Body of pancreas (tissue), 4 donors: ENCODE results near the gene ZFP92. TPM values are rescaled to one million over a fixed set of nuclear protein-coding genes. Genes with fewer than 3 reads are reported as not detected.

ENCODE experiments used
- ATAC-seq: fragments of 150-250 bp; one replicate; pipeline ENCODE4 v1.9.1; 2016
- DNase-seq, 4 donors: peaks; one replicate each; pipeline ENCODE4 v3.0.0-alpha.2; 2019
- H3K27ac ChIP-seq, 4 donors: fragments of 200-600 bp; sonication (generic); 1 replicate in 3 of 4; 2 replicates in 1 of 4; pipeline versions ENCODE4 v1.5.1 to v1.6.1; 2016 to 2019; ENCODE audit warnings: mild to moderate bottlenecking in 1 of 4, mixed read lengths in 1 of 4, moderate library complexity in 1 of 4
- H3K27me3 ChIP-seq, 2 donors: fragments of 200-600 bp; sonication (generic); one replicate each; pipeline ENCODE4 v1.6.0; 2016; ENCODE audit warnings: mild to moderate bottlenecking in 1 of 2
- H3K36me3 ChIP-seq, 2 donors: fragments of 200-600 bp; sonication (generic); replicated peaks in 1 of 2; 2 replicates each; pipeline ENCODE4 v1.5.1; 2016; ENCODE audit warnings: low read depth in 2 of 2; ENCODE audit not compliant: insufficient read depth in 1 of 2
- H3K4me1 ChIP-seq: fragments of 200-600 bp; sonication (generic); one replicate; pipeline ENCODE4 v1.6.0; 2016
- H3K4me3 ChIP-seq, 2 donors: fragments of 200-600 bp; sonication (generic); 1 replicate in 1 of 2; 2 replicates in 1 of 2; pipeline ENCODE4 v1.5.1; 2016 to 2019
- H3K9me3 ChIP-seq, 3 donors: fragments of 200-600 bp; sonication (generic); 1 replicate in 2 of 3; 2 replicates in 1 of 3; pipeline ENCODE4 v1.5.1; 2016
- CTCF ChIP-seq, 7 experiments: fragments of 450-650 bp in 4 of 7; fragments of 200-600 bp in 3 of 7; sonication (generic) in 3 of 7; IDR thresholded peaks; one replicate each; pipeline ENCODE4 v1.5.1; 2016 to 2019; ENCODE audit warnings: antibody characterized with exemption in 7 of 7
- POLR2A ChIP-seq, 3 donors: fragments of 450-650 bp; IDR thresholded peaks; one replicate each; pipeline ENCODE4 v1.6.1; 2016; ENCODE audit warnings: antibody characterized with exemption in 3 of 3, mild to moderate bottlenecking in 2 of 3
- WGBS, 2 donors: methylation state at CpG; one replicate each; pipeline ENCODE4 v1.1.5; 2017; 5-methylcytosine and 5-hydroxymethylcytosine counted together
- intact Hi-C: fragments of 100-400 bp; cut with DNase I; formaldehyde crosslinking; loops from one replicate; pipeline ENCODE4 v1.15.1; 2023
- total RNA-seq, 2 donors: library from RNA; depleted of rRNA; stranded (reverse); fragments of >200 nt; gene quantifications; one replicate each; pipeline ENCODE4 v1.1.0, GENCODE V29; 2016

ZFP92 gene
- total RNA-seq, 2 donors from 2014 or later: 0.33 to 0.78 TPM

- Histone ChIP-seq H3K27me3 (no peaks in the 10 kb centered on the region), H3K4me3 (no peak overlapping the region), H3K36me3 (no peaks in the 10 kb centered on the region), H3K27ac (no peak overlapping the region), H3K9me3 (no peaks in the 10 kb centered on the region), H3K4me1 (no peaks in the 10 kb centered on the region)
- intact Hi-C loops: no loop called here
- DNase-seq (no peak), ATAC-seq (no peak)
- TF ChIP-seq CTCF (IDR thresholded peaks at IDR 0.05) (no peak), POLR2A (IDR thresholded peaks at IDR 0.05) (no peak)
- 65 to 81% methylated on average over 7 of the region's 7 CpGs for WGBS, 2 donors
Measured at GRCh38 chrX:153374426-153374825, 36.8 kb upstream of the ZFP92 start.

GRCh38 chrX:153375571-153375970 is 35.7 kb upstream of the ZFP92 start:
- H3K27me3 ChIP-seq: no peaks in the 10 kb centered on the region
- H3K36me3 ChIP-seq: no peaks in the 10 kb centered on the region
- DNase-seq: no peak
- intact Hi-C loops: no loop called here
- no peak overlapping the region for H3K27ac ChIP-seq
- H3K9me3 ChIP-seq: no peaks in the 10 kb centered on the region
- TF ChIP-seq POLR2A (IDR thresholded peaks at IDR 0.05): no peak
- no peak for TF ChIP-seq CTCF (IDR thresholded peaks at IDR 0.05)
- H3K4me1 ChIP-seq: no peaks in the 10 kb centered on the region
- no peak for ATAC-seq
- no peak overlapping the region for H3K4me3 ChIP-seq
- 60 to 86% methylated on average over 1 to 5 of the region's 5 CpGs for WGBS, 2 donors

- Histone ChIP-seq H3K36me3 (no peaks in the 10 kb centered on the region), H3K27ac (no peak overlapping the region), H3K4me1 (peaks cover 16% of the 10 kb centered on the region), H3K9me3 (no peaks in the 10 kb centered on the region), H3K4me3 (no peak overlapping the region), H3K27me3 (no peaks in the 10 kb centered on the region)
- ATAC-seq (no peak), DNase-seq (no peak)
- TF ChIP-seq POLR2A (IDR thresholded peaks at IDR 0.05) (no peak), CTCF (IDR thresholded peaks at IDR 0.05) (no peak)
- WGBS, 2 donors: 83 to 100% methylated on average over 1 to 3 of the region's 3 CpGs
- intact Hi-C loops: no loop called here
Measured at GRCh38 chrX:153377727-153378126, 33.5 kb upstream of the ZFP92 start.

- DNase-seq: no peak
- Histone ChIP-seq H3K27me3 (no peaks in the 10 kb centered on the region), H3K36me3 (no peaks in the 10 kb centered on the region), H3K4me1 (peaks cover 16% of the 10 kb centered on the region), H3K4me3 (no peak overlapping the region), H3K9me3 (no peaks in the 10 kb centered on the region), H3K27ac (no peak overlapping the region)
- TF ChIP-seq POLR2A (IDR thresholded peaks at IDR 0.05) (no peak), CTCF (IDR thresholded peaks at IDR 0.05) (no peak)
- 94% methylated on average over 4 of the region's 4 CpGs; no CpG with 5 or more reads in 1 of the 2 donors for WGBS, 2 donors
- no peak for ATAC-seq
- intact Hi-C loops: no loop called here
Measured at GRCh38 chrX:153378607-153379006, 32.7 kb upstream of the ZFP92 start.

- Histone ChIP-seq H3K9me3 (no peaks in the 10 kb centered on the region), H3K27ac (no peak overlapping the region), H3K4me1 (peaks cover 16% of the 10 kb centered on the region), H3K4me3 (no peak overlapping the region), H3K27me3 (no peaks in the 10 kb centered on the region), H3K36me3 (no peaks in the 10 kb centered on the region)
- TF ChIP-seq POLR2A (IDR thresholded peaks at IDR 0.05) (no peak), CTCF (IDR thresholded peaks at IDR 0.05) (no peak)
- DNase-seq (no peak), ATAC-seq (no peak)
- intact Hi-C loops: no loop called here
- 72 to 94% methylated on average over 8 to 9 of the region's 9 CpGs for WGBS, 2 donors
Measured at GRCh38 chrX:153379508-153379907, 31.8 kb upstream of the ZFP92 start.
